ENCODE data around the gene CCDC112.

Gene CCDC112

DNA sequence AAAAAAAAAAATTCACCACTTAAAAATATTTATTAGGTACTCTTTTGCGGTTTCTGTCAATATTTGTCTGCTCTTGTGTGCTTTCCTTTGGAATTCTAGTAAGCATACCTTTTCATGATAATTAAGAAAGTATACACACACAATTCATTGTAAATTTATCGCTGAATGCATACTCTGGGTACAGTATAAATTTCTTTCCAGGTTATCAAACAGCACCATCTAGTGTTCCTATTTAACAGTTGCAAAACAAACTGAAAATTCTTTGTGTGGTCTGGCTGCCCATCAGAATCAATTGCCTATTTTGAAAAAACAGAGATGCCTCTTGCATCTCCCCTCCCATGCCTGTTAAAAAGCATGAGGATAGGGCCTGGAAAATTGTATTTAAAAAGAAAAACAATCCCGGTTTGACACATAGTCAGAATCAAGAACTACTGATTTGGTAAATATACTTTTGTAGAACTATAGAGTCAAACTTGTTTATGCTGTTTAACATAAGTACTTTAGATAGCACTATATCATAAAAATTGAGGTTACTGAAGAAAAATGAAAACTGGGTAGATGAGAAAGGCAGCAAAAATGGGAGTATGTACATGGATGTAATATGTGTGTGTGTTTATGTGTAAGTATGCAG is 50.0 kb downstream of the CCDC112 start:
- Histone ChIP-seq H3K4me1 (no peaks in the 10 kb centered on the region), H3K9ac (no peak overlapping the region), H3K4me2 (ENCODE audit: low read length) (no peak overlapping the region), H3K36me3 (ENCODE audit: control insufficient read depth, insufficient read depth, low read length) (no peaks in the 10 kb centered on the region), H3K79me2 (peaks cover 6% of the 10 kb centered on the region), H3K27ac (no peak overlapping the region), H3K4me3 (ENCODE audit: low read depth, low read length) (no peak overlapping the region), H3K9me3 (ENCODE audit: control insufficient read depth, low read length) (no peaks in the 10 kb centered on the region), H2AFZ (no peak overlapping the region), H3K27me3 (ENCODE audit: control insufficient read depth, insufficient read depth, low read length) (no peaks in the 10 kb centered on the region)
- TF ChIP-seq CTCF (IDR thresholded peaks at IDR 0.05) = peak; percentile 66

GRCh38 chr5:115243412-115243811 is 53.0 kb downstream of the CCDC112 start:
- no peak overlapping the region for H2AFZ ChIP-seq
- no peak for TF ChIP-seq CTCF (IDR thresholded peaks at IDR 0.05)

GRCh38 chr5:115241881-115242642 is 54.4 kb downstream of the CCDC112 start:
- Histone ChIP-seq H3K4me3 (ENCODE audit: low read depth, low read length) (no peak overlapping the region), H3K27ac (no peak overlapping the region), H3K4me1 (no peaks in the 10 kb centered on the region), H3K9me3 (ENCODE audit: control insufficient read depth, low read length) (no peaks in the 10 kb centered on the region), H2AFZ (no peak overlapping the region), H3K9ac (no peak overlapping the region), H3K27me3 (ENCODE audit: control insufficient read depth, insufficient read depth, low read length) (no peaks in the 10 kb centered on the region), H3K36me3 (ENCODE audit: control insufficient read depth, insufficient read depth, low read length) (no peaks in the 10 kb centered on the region), H3K4me2 (ENCODE audit: low read length) (no peak overlapping the region), H3K79me2 (peaks cover 6% of the 10 kb centered on the region)
- no peak for TF ChIP-seq CTCF (IDR thresholded peaks at IDR 0.05)

More at GRCh38 chr5:115243412-115243811, 53.0 kb downstream of the CCDC112 start:
- Histone ChIP-seq H3K27ac (no peak overlapping the region), H3K4me1 (no peaks in the 10 kb centered on the region), H3K36me3 (ENCODE audit: control insufficient read depth, insufficient read depth, low read length) (no peaks in the 10 kb centered on the region), H3K27me3 (ENCODE audit: control insufficient read depth, insufficient read depth, low read length) (no peaks in the 10 kb centered on the region), H3K79me2 (peaks cover 6% of the 10 kb centered on the region), H3K4me2 (ENCODE audit: low read length) (no peak overlapping the region), H3K4me3 (ENCODE audit: low read depth, low read length) (no peak overlapping the region), H3K9me3 (ENCODE audit: control insufficient read depth, low read length) (no peaks in the 10 kb centered on the region), H3K9ac (no peak overlapping the region)

DNA sequence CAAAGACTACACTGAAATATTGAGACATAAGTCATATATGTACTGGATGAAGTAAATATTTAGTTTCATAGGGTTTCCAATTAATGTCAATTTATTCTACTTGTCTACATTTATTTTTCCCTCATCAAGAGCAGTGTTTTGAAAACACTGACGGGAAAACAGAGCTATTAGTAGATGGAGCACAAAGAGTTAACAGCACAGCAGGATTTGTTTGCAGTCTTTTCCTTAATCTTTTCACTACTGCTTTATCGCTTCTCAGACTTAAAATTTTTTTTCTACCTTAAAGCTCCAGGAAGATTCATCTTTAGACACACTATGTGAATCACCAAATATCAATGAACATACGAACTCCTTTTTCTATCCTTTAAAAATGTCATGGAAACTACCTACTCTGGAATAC is 59.4 kb downstream of the CCDC112 start:
- Histone ChIP-seq H3K27ac (no peak overlapping the region), H3K9me3 (ENCODE audit: control insufficient read depth, low read length) (no peaks in the 10 kb centered on the region), H3K79me2 (no peaks in the 10 kb centered on the region), H3K9ac (no peak overlapping the region), H3K4me1 (no peaks in the 10 kb centered on the region), H3K36me3 (ENCODE audit: control insufficient read depth, insufficient read depth, low read length) (no peaks in the 10 kb centered on the region), H2AFZ (no peak overlapping the region), H3K27me3 (ENCODE audit: control insufficient read depth, insufficient read depth, low read length) (no peaks in the 10 kb centered on the region), H3K4me3 (ENCODE audit: low read depth, low read length) (no peak overlapping the region), H3K4me2 (ENCODE audit: low read length) (no peak overlapping the region)
- TF ChIP-seq CTCF (IDR thresholded peaks at IDR 0.05) = no peak
